Body of pancreas (tissue), 4 donors: ENCODE data around the gene C8G. TPM values are rescaled to one million over a fixed set of nuclear protein-coding genes. Genes with fewer than 3 reads are reported as not detected.

Experiments used
- ATAC-seq: fragments of 150-250 bp; one replicate; pipeline ENCODE4 v1.9.1; 2016
- DNase-seq, 4 donors: peaks; one replicate each; pipeline ENCODE4 v3.0.0-alpha.2; 2019
- H3K27ac ChIP-seq, 4 donors: fragments of 200-600 bp; sonication (generic); 1 replicate in 3 of 4; 2 replicates in 1 of 4; pipeline versions ENCODE4 v1.5.1 to v1.6.1; 2016 to 2019; ENCODE audit warnings: mild to moderate bottlenecking in 1 of 4, mixed read lengths in 1 of 4, moderate library complexity in 1 of 4
- H3K27me3 ChIP-seq, 2 donors: fragments of 200-600 bp; sonication (generic); one replicate each; pipeline ENCODE4 v1.6.0; 2016; ENCODE audit warnings: mild to moderate bottlenecking in 1 of 2
- H3K36me3 ChIP-seq, 2 donors: fragments of 200-600 bp; sonication (generic); replicated peaks in 1 of 2; 2 replicates each; pipeline ENCODE4 v1.5.1; 2016; ENCODE audit warnings: low read depth in 2 of 2; ENCODE audit not compliant: insufficient read depth in 1 of 2
- H3K4me1 ChIP-seq: fragments of 200-600 bp; sonication (generic); one replicate; pipeline ENCODE4 v1.6.0; 2016
- H3K4me3 ChIP-seq, 2 donors: fragments of 200-600 bp; sonication (generic); 1 replicate in 1 of 2; 2 replicates in 1 of 2; pipeline ENCODE4 v1.5.1; 2016 to 2019
- H3K9me3 ChIP-seq, 3 donors: fragments of 200-600 bp; sonication (generic); 1 replicate in 2 of 3; 2 replicates in 1 of 3; pipeline ENCODE4 v1.5.1; 2016
- CTCF ChIP-seq, 7 experiments: fragments of 450-650 bp in 4 of 7; fragments of 200-600 bp in 3 of 7; sonication (generic) in 3 of 7; IDR thresholded peaks; one replicate each; pipeline ENCODE4 v1.5.1; 2016 to 2019; ENCODE audit warnings: antibody characterized with exemption in 7 of 7
- POLR2A ChIP-seq, 3 donors: fragments of 450-650 bp; IDR thresholded peaks; one replicate each; pipeline ENCODE4 v1.6.1; 2016; ENCODE audit warnings: antibody characterized with exemption in 3 of 3, mild to moderate bottlenecking in 2 of 3
- WGBS, 2 donors: methylation state at CpG; one replicate each; pipeline ENCODE4 v1.1.5; 2017; 5-methylcytosine and 5-hydroxymethylcytosine counted together
- intact Hi-C: fragments of 100-400 bp; cut with DNase I; formaldehyde crosslinking; loops from one replicate; pipeline ENCODE4 v1.15.1; 2023
- total RNA-seq, 2 donors: library from RNA; depleted of rRNA; stranded (reverse); fragments of >200 nt; gene quantifications; one replicate each; pipeline ENCODE4 v1.1.0, GENCODE V29; 2016

Gene C8G
- total RNA-seq, 2 donors from 2014 or later: not detected

GRCh38 chr9:136952321-136952850 lies 7.3 kb downstream of the C8G start:
- H3K36me3 ChIP-seq: no peaks in the 10 kb centered on the region
- no peak overlapping the region for H3K4me3 ChIP-seq
- H3K27ac ChIP-seq: peak overlapping the region in 3 of 4 donors; percentile 15 to 92 (median 91)
- peaks cover 46% of the 10 kb centered on the region for H3K4me1 ChIP-seq
- 63 to 87% methylated on average over 3 to 15 of the region's 15 CpGs for WGBS, 2 donors
- H3K9me3 ChIP-seq: no peaks in the 10 kb centered on the region
- DNase-seq (no peak), ATAC-seq (no peak)
- TF ChIP-seq CTCF (IDR thresholded peaks at IDR 0.05) (no peak), POLR2A (IDR thresholded peaks at IDR 0.05) (no peak)
- H3K27me3 ChIP-seq: no peaks in the 10 kb centered on the region
- intact Hi-C loops: loop anchor here (5.0 kb wide), 1 partner anchor 70 kb away; no protein-coding TSS in a partner anchor

GRCh38 chr9:136952876-136953770 lies 8.1 kb downstream of the C8G start:
- ATAC-seq (no peak), DNase-seq (no peak)
- intact Hi-C loops: loop anchor here (5.0 kb wide), 1 partner anchor 69 kb away; no protein-coding TSS in a partner anchor
- Histone ChIP-seq H3K4me1 (peaks cover 39% of the 10 kb centered on the region), H3K27me3 (no peaks in the 10 kb centered on the region), H3K27ac (peak overlapping the region in 1 of 4 donors; percentile 91), H3K4me3 (no peak overlapping the region), H3K9me3 (no peaks in the 10 kb centered on the region), H3K36me3 (no peaks in the 10 kb centered on the region)
- TF ChIP-seq POLR2A (IDR thresholded peaks at IDR 0.05) (no peak), CTCF (IDR thresholded peaks at IDR 0.05) (no peak)
- WGBS, 2 donors: 90% methylated on average over 43 of the region's 44 CpGs; no CpG with 5 or more reads in 1 of the 2 donors

GRCh38 chr9:136953771-136954269 lies 8.8 kb downstream of the C8G start:
- DNase-seq: no peak
- intact Hi-C loops: loop anchor here (5.0 kb wide), 1 partner anchor 68 kb away; no protein-coding TSS in a partner anchor
- no peaks in the 10 kb centered on the region for H3K9me3 ChIP-seq
- no peak for ATAC-seq
- H3K27ac ChIP-seq: no peak overlapping the region
- 70 to 81% methylated on average over 2 to 19 of the region's 19 CpGs for WGBS, 2 donors
- H3K4me1 ChIP-seq: peaks cover 32% of the 10 kb centered on the region
- no peaks in the 10 kb centered on the region for H3K36me3 ChIP-seq
- H3K4me3 ChIP-seq: no peak overlapping the region
- H3K27me3 ChIP-seq: no peaks in the 10 kb centered on the region
- no peak for TF ChIP-seq CTCF (IDR thresholded peaks at IDR 0.05)
- TF ChIP-seq POLR2A (IDR thresholded peaks at IDR 0.05): no peak

- Histone ChIP-seq H3K27me3 (no peaks in the 10 kb centered on the region), H3K9me3 (no peaks in the 10 kb centered on the region), H3K27ac (no peak overlapping the region), H3K4me1 (peaks cover 26% of the 10 kb centered on the region), H3K4me3 (no peak overlapping the region), H3K36me3 (no peaks in the 10 kb centered on the region)
- intact Hi-C loops: loop anchor here (5.0 kb wide), 1 partner anchor 68 kb away; no protein-coding TSS in a partner anchor
- TF ChIP-seq CTCF (IDR thresholded peaks at IDR 0.05): no peak
- ATAC-seq (no peak), DNase-seq (no peak)
- WGBS, 2 donors: 86 to 88% methylated on average over 18 to 24 of the region's 25 CpGs
Observed at GRCh38 chr9:136954270-136955083, 9.4 kb downstream of the C8G start.
